Activated CD4-positive, alpha-beta T cell treated with anti-CD3 and anti-CD28 coated beads, Interleukin-10, Interleukin-2, amounts not matched to agents 100 ng/mL and 50 ng/mL, durations not matched to agents 16 hours and 8 hours (primary cell): Measurements from ENCODE around the gene SLC34A1.
A peak's percentile ranks its signal among the peaks of the same experiment; 100 is the strongest.

Experiments used
- DNase-seq: peaks from one replicate; pipeline ENCODE4 v3.0.0-alpha.2; 2020

SLC34A1 gene

GRCh38 chr5:177432839-177433657 lies 48.8 kb downstream of the SLC34A1 start:
- DNase-seq: no peak

- DNase-seq: no peak
Observed at GRCh38 chr5:177433658-177434217, 49.5 kb downstream of the SLC34A1 start.

GRCh38 chr5:177434437-177434836 lies 50.2 kb downstream of the SLC34A1 start:
- DNase-seq: peak; percentile 83

GRCh38 chr5:177434942-177435738 lies 50.9 kb downstream of the SLC34A1 start:
- no peak for DNase-seq

GRCh38 chr5:177435847-177436536 lies 51.8 kb downstream of the SLC34A1 start:
- DNase-seq: no peak

- DNase-seq: no peak
Observed at GRCh38 chr5:177437623-177438022, 53.4 kb downstream of the SLC34A1 start.

GRCh38 chr5:177438468-177438867 lies 54.2 kb downstream of the SLC34A1 start:
- DNase-seq: no peak

- DNase-seq: no peak
Observed at GRCh38 chr5:177439518-177440053, 55.4 kb downstream of the SLC34A1 start.

- peak; percentile 44 for DNase-seq
Observed at GRCh38 chr5:177440211-177440989, 56.2 kb downstream of the SLC34A1 start.

GRCh38 chr5:177440990-177441780 lies 57.0 kb downstream of the SLC34A1 start:
- DNase-seq: no peak

- no peak for DNase-seq
Observed at GRCh38 chr5:177442066-177442826, 58.0 kb downstream of the SLC34A1 start.

- DNase-seq: no peak
Observed at GRCh38 chr5:177443144-177443983, 59.1 kb downstream of the SLC34A1 start.

GRCh38 chr5:177444106-177445051 lies 60.1 kb downstream of the SLC34A1 start:
- DNase-seq: peak; percentile 33

- DNase-seq: peak; percentile 46
Observed at GRCh38 chr5:177445052-177445916, 61.0 kb downstream of the SLC34A1 start.

GRCh38 chr5:177445917-177446199 lies 61.6 kb downstream of the SLC34A1 start:
- DNase-seq: no peak

- DNase-seq: peak; percentile 81
Observed at GRCh38 chr5:177446200-177447065, 62.2 kb downstream of the SLC34A1 start, which contains the start of gene PRR7. TSS of gene PRR7 (plus strand) at chr5:177446814. CDS start at chr5:177455068, 8,254 bp downstream.
